ENCODE measurements around the gene ZNF148.

DNA sequence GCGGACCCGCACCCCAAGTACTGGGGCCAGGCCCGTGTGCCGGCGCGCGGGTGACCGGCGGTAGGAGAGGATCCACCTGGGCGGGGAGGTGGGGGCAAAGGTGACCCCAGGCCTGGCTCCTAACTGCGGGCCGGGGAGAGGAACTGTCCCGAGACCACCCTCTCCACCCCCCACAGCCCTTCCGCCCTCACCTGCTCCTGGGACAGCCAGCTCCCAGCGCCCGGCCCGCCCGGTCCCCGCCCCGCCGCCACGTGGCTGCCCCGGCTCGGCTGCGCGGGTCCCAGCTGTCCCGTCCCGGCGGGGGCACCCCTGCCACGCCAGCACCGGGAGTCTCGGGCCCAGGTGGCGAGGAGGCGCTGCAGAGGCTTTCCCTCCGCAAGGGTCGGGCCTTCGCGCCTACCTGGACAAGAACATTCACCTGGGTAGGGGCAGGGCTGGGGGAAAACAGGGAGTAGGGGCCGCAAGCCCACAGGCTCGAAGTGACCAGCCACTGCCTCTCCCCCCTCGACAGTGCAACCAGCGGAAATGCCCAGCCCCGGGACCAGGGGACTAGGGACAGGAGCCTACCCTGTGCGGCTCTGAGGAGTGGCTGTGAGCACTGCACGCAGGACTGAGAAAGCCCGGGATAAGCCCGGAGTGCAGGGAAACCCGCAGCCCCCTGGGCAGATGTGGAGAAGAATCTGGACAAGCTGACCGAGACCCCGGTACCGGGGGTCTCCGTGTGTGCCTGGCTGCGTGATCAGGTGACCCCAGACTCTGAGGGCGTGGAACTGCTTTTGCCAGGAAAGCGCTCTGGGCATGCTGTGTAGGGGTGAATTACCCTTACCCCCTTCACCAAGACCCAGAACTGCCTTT is 162.4 kb downstream of the ZNF148 start, which contains the start of gene SLC12A8:
- TF ChIP-seq TAF1 (IDR thresholded peaks at IDR 0.05; ENCODE audit: low read depth) (peak; percentile 3; the same call in 1 of the 2 replicates), EP300 (IDR thresholded peaks at IDR 0.05; ENCODE audit: borderline replicate concordance) (no peak), RAD21 (IDR thresholded peaks at IDR 0.05; ENCODE audit: low read depth) (no peak), NFIC (IDR thresholded peaks at IDR 0.05) (0 out of 2 replicates have a peak, but pooled peaks have one; percentile 9), CEBPB (IDR thresholded peaks at IDR 0.05) (no peak), EGR1 (IDR thresholded peaks at IDR 0.05) (no peak), YY1 (IDR thresholded peaks at IDR 0.05; ENCODE audit: low read depth) (no peak), TEAD4 (IDR thresholded peaks at IDR 0.05) (no peak), FOXM1 (IDR thresholded peaks at IDR 0.05; ENCODE audit: borderline replicate concordance, low read depth) (no peak)
- TF ChIP-seq, protein P1, sequence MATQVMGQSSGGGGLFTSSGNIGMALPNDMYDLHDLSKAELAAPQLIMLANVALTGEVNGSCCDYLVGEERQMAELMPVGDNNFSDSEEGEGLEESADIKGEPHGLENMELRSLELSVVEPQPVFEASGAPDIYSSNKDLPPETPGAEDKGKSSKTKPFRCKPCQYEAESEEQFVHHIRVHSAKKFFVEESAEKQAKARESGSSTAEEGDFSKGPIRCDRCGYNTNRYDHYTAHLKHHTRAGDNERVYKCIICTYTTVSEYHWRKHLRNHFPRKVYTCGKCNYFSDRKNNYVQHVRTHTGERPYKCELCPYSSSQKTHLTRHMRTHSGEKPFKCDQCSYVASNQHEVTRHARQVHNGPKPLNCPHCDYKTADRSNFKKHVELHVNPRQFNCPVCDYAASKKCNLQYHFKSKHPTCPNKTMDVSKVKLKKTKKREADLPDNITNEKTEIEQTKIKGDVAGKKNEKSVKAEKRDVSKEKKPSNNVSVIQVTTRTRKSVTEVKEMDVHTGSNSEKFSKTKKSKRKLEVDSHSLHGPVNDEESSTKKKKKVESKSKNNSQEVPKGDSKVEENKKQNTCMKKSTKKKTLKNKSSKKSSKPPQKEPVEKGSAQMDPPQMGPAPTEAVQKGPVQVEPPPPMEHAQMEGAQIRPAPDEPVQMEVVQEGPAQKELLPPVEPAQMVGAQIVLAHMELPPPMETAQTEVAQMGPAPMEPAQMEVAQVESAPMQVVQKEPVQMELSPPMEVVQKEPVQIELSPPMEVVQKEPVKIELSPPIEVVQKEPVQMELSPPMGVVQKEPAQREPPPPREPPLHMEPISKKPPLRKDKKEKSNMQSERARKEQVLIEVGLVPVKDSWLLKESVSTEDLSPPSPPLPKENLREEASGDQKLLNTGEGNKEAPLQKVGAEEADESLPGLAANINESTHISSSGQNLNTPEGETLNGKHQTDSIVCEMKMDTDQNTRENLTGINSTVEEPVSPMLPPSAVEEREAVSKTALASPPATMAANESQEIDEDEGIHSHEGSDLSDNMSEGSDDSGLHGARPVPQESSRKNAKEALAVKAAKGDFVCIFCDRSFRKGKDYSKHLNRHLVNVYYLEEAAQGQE (IDR thresholded peaks at IDR 0.05; ENCODE audit: low read depth), result no peak

Data from Ishikawa (cell line).